ENCODE measurements around the gene POU6F1. TPM values are rescaled to one million over a fixed set of nuclear protein-coding genes. Genes with fewer than 3 reads are reported as not detected.

POU6F1 gene, protein sequence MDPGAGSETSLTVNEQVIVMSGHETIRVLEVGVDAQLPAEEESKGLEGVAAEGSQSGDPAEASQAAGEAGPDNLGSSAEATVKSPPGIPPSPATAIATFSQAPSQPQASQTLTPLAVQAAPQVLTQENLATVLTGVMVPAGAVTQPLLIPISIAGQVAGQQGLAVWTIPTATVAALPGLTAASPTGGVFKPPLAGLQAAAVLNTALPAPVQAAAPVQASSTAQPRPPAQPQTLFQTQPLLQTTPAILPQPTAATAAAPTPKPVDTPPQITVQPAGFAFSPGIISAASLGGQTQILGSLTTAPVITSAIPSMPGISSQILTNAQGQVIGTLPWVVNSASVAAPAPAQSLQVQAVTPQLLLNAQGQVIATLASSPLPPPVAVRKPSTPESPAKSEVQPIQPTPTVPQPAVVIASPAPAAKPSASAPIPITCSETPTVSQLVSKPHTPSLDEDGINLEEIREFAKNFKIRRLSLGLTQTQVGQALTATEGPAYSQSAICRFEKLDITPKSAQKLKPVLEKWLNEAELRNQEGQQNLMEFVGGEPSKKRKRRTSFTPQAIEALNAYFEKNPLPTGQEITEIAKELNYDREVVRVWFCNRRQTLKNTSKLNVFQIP
- total RNA-seq: 1.5 and 1.9 TPM in 2 replicates

DNA sequence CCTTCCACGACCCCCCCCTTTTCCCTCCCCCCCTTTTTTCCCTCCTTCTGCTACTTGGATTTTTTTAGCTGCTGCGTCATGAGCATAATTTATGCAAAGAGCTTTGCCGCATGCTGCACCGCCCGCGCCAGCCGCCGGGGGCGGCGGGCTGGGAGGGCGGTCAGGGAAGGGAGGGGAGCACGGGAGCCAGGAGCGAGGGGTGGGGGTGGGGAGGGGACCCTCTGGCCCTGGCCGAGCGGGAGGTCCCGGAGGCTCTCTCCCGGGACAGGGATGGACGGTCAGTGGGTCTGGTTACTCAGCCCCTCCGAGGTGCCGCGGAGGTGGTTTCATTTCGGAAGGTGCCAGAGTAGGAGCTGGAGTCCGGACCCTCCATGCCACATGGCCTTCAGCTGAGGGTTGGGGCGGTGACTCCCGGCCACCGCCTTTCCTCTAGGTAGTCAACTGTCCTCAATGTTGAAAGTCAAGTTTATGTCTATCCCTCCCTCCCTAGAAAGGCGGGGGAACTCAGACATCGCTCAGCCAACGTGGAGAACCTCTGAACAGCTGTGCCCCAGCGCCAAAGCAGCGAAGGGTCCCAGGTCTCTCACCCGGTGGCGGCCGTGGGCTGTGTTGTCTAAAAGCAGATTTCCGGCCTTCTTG is at the start of gene POU6F1:
Gene POU6F1 (minus strand): TSS at position 95 of the 639 bp plus-strand sequence. CDS start 11,226 bp downstream, outside the sequence.

DNA sequence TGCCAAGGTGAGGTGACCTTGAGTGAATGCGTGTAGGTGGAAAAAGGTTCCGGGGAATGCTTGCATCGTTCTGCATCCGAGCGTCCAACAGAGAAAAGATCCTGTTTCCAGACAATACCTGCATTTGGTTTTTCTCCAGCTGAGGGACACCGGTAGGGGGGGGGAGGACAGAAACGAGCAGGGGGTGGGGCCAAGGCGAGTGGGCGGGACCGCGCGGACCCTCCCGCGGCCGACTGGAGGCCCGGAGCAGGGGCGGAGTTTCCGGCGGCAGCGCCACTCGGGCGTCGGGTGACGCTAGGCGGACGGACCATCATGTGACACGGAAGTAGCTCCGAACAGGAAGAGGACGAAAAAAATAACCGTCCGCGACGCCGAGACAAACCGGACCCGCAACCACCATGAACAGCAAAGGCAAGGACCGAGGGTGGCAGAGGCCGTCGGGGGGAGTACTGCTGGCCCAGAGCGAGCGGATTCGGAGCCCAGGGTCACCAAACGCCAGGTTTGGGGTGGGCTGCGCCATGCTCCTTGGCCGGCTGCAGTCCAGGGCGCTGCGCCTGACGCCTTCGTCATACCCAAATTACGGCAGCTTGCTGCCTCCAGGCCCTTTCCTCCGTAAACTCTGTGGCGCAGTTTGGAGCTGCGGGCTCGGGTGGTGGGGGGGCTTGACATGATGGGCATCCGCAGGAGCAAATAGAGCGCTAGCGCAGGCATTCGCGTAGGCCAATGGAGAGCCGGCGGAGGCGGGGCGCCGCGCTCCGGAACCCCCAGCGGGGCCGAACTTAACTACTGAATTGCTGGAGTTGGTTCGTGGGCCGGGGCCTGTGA is 20.9 kb upstream of the POU6F1 start, which contains the start of gene DAZAP2:
Gene DAZAP2 (plus strand): TSS at position 317 of the 825 bp plus-strand sequence. CDS start 82 bp downstream, at position 399.

DNA sequence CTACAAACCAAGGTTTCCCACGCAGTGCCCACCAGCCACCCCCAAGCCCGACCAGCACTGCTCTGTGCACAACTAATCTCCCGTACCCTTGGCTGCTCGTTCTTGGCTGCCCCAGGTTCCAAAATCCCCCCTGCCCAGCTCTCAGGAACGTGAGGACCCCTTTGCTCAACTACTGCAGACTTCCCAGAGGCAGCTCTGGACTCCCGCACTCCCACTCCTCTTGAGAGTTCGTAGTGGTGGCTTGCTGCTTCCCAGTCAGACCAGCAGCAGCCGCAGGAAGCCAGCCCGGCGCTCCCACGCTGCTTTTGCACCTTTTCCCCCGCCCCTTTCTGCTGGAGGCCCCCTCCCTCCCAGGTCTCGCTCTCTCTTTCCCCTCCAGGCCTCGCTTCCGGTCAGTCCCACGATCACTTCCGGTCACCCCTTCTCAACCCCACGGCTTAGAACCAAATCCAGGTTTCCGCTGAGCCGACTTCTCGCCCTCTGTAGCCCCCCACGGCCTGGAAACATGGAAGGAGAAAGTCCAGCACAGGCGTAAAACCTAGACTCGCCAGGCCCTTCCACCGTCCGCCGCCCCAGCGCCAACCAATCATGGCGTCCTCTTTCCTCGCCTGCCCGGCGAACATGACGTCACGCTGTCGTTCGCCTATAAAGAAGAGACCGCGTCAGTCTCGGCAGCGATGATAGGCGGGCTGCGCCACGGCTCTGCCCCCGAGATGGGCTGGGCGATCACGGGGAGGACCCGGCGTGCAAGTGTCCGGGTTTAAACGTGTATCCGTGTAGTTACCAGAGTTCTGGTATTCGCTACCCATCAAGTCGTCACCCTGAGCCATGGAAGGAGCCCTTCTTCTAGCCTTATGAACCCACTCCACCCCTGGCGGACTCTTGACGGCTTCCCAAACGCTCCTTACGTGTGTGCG is 45.1 kb downstream of the POU6F1 start, which contains the start of gene TFCP2:
Gene TFCP2 (minus strand): TSS at position 621 of the 917 bp plus-strand sequence. CDS start 713 bp downstream, outside the sequence.

Other genes with a start within 250 kb of the POU6F1 start
- 20.5 and 23.7 TPM in 2 replicates for gene SLC11A2, start 191.7 kb downstream of the POU6F1 start, total RNA-seq
- 15.1 and 15.3 TPM in 2 replicates for gene LETMD1, start 169.7 kb downstream of the POU6F1 start, total RNA-seq
- gene CSRNP2, start 134.5 kb downstream of the POU6F1 start, total RNA-seq: 15.0 and 19.2 TPM in 2 replicates
- gene TFCP2, start 44.9 kb downstream of the POU6F1 start, total RNA-seq: 8.3 and 9.5 TPM in 2 replicates
- 210 and 217 TPM in 2 replicates for gene DAZAP2, start 20.8 kb upstream of the POU6F1 start, total RNA-seq
- gene SMAGP, start 52.4 kb upstream of the POU6F1 start, total RNA-seq: 36.0 and 40.8 TPM in 2 replicates
- not detected in 2 replicates for gene BIN2, start 106.1 kb upstream of the POU6F1 start, total RNA-seq
- not detected in 2 replicates for gene CELA1, start 128.6 kb upstream of the POU6F1 start, total RNA-seq
- 64.8 and 94.2 TPM in 2 replicates for gene GALNT6, start 173.3 kb upstream of the POU6F1 start, total RNA-seq
- gene SLC4A8, start 206.8 kb upstream of the POU6F1 start, total RNA-seq: 1.2 and 1.9 TPM in 2 replicates